Activated T-cell treated with anti-CD3 and anti-CD28 coated beads, Interleukin-2, amount 50 U/mL, for 4 hours (primary cell): ENCODE measurements around the gene SUGP1. TPM values are rescaled to one million over a fixed set of nuclear protein-coding genes. Genes with fewer than 3 reads are reported as not detected.

ENCODE experiments used
- ATAC-seq, 2 donors: fragments of 200-7000 bp; cut with Tn5 transposase; one replicate each; pipeline ENCODE4 v1.10.0; 2021
- DNase-seq: peaks from one replicate; pipeline ENCODE4 v3.0.0-alpha.2; 2020
- H3K27me3 Mint-ChIP-seq: one replicate; pipeline ENCODE4 v1.8.0; 2021; ENCODE audit warnings: low read depth, mixed read lengths
- H3K36me3 Mint-ChIP-seq: one replicate; pipeline ENCODE4 v1.8.0; 2022; ENCODE audit warnings: mixed read lengths; ENCODE audit not compliant: insufficient read depth
- H3K4me1 Mint-ChIP-seq: one replicate; pipeline ENCODE4 v1.8.0; 2021; ENCODE audit warnings: low read depth, mixed read lengths
- H3K4me3 Mint-ChIP-seq: one replicate; pipeline ENCODE4 v1.8.0; 2021; ENCODE audit warnings: mild to moderate bottlenecking, moderate library complexity, mixed read lengths
- H3K9me3 Mint-ChIP-seq: one replicate; pipeline ENCODE4 v1.8.0; 2021; ENCODE audit warnings: mixed read lengths
- total RNA-seq, 3 donors: library from RNA; stranded (reverse); gene quantifications; one replicate each; pipeline ENCODE4 v1.2.1, GENCODE V29; 2021

SUGP1 gene
- total RNA-seq, 3 donors from 2014 or later: 54.8 to 61.8 (median 61.3) TPM

DNA sequence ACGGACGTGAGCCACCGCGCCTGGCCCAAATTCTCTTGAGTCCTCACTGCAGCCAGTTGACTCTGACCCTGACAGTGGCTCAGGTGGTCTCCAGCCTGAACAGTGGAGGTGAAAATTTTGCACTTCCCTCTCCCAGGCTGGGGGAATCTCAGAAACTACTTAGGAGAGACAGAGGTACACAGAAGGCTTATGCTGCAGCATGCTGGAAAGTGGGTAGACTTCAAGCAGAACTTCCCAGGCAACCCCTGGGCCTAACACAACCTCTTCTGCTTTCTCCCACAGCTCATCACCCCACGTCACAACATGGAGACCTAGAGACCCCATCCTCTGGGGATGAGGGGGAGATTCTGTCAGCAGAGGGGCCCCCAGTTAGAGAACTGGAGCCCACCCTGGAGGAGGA, 94.1 kb downstream of the SUGP1 start:
- Mint-ChIP-seq H3K36me3 (no peaks in the 10 kb centered on the region), H3K4me3 (no peak overlapping the region), H3K9me3 (no peaks in the 10 kb centered on the region), H3K27me3 (peaks cover 5% of the 10 kb centered on the region), H3K4me1 (peaks cover 4% of the 10 kb centered on the region)
- DNase-seq (no peak), ATAC-seq (no peak)

Other genes starting within 250 kb of the SUGP1 start
- gene TMEM161A, start 182.0 kb downstream of the SUGP1 start, total RNA-seq: 10 to 100 TPM; 42.3 to 43.2 (median 43.1) TPM
- 1 to 10 TPM; 2.2 to 3.7 (median 2.3) TPM for gene MEF2B, start 150.2 kb downstream of the SUGP1 start, total RNA-seq
- 10 to 100 TPM; 38.0 to 43.1 (median 38.6) TPM for gene BORCS8, start 128.4 kb downstream of the SUGP1 start, total RNA-seq
- gene RFXANK, start 128.3 kb downstream of the SUGP1 start, total RNA-seq: 100 to 1,000 TPM; 110 to 120 (median 118) TPM
- gene NR2C2AP, start 117.1 kb downstream of the SUGP1 start, total RNA-seq: 10 to 100 TPM; 57.9 to 71.7 (median 66.6) TPM
- under 1 TPM in 2 of 3 donors, not detected in 1; 0.05 to 0.08 TPM for gene NCAN, start 108.6 kb downstream of the SUGP1 start, total RNA-seq
- gene TM6SF2, start 47.2 kb downstream of the SUGP1 start, total RNA-seq: not detected
- gene MAU2, start 320 bp upstream of the SUGP1 start, total RNA-seq: 10 to 100 TPM; 59.2 to 63.6 (median 62.8) TPM
- 100 to 1,000 TPM; 187 to 240 (median 205) TPM for gene GATAD2A, start 85.2 kb upstream of the SUGP1 start, total RNA-seq
- 1 to 10 TPM; 3.6 to 3.8 (median 3.8) TPM for gene TSSK6, start 195.0 kb upstream of the SUGP1 start, total RNA-seq
- 100 to 1,000 TPM; 431 to 445 (median 436) TPM for gene NDUFA13, start 195.7 kb upstream of the SUGP1 start, total RNA-seq
- gene YJEFN3, start 208.4 kb upstream of the SUGP1 start, total RNA-seq: 10 to 100 TPM; 10.6 to 13.7 (median 13.4) TPM
- gene CILP2, start 217.8 kb upstream of the SUGP1 start, total RNA-seq: under 1 TPM; 0.13 to 0.19 (median 0.18) TPM